Left renal cortex interstitium (tissue), 4 donors: ENCODE measurements around the gene PNMA8B. TPM values are rescaled to one million over a fixed set of nuclear protein-coding genes. Genes with fewer than 3 reads are reported as not detected.
"Not testable (repeated sequence)": the region's sequence is repeated elsewhere in the genome, so short reads cannot be mapped to it uniquely, and the experiment has no call there.

Experiments used
- DNase-seq, 4 donors: peaks; one replicate each; pipeline ENCODE4 v3.0.0-alpha.2; 2013; ENCODE audit warnings: low read depth in 4 of 4, low spot score in 2 of 4, missing footprints in 1 of 4
- polyA plus RNA-seq, 4 donors: library from polyadenylated mRNA; unstranded; fragments of 120-200 nt; gene quantifications; one replicate each; pipeline ENCODE4 v1.2.1, GENCODE V29; 2013; ENCODE audit not compliant: insufficient read length in 4 of 4

Gene PNMA8B
- polyA plus RNA-seq, 4 donors, result 3.9 to 7.4 (median 5.0) TPM

GRCh38 chr19:46514589-46515289 is 19.1 kb upstream of the PNMA8B start:
- no peak for DNase-seq

GRCh38 chr19:46513461-46514236 is 18.0 kb upstream of the PNMA8B start:
- no peak for DNase-seq

GRCh38 chr19:46511237-46511636 is 15.6 kb upstream of the PNMA8B start:
- no peak for DNase-seq

GRCh38 chr19:46508206-46508605 is 12.5 kb upstream of the PNMA8B start:
- DNase-seq, result no peak

GRCh38 chr19:46503848-46504453 is 8.3 kb upstream of the PNMA8B start:
- no peak for DNase-seq

GRCh38 chr19:46502891-46503290 is 7.2 kb upstream of the PNMA8B start:
- DNase-seq, result no peak

- no peak for DNase-seq
These were observed 4.0 kb upstream of the PNMA8B start for GRCh38 chr19:46499692-46500091.

GRCh38 chr19:46497773-46498172 is 2.1 kb upstream of the PNMA8B start:
- DNase-seq, result no peak

- not testable (repeated sequence) for DNase-seq
These were observed 1.2 kb upstream of the PNMA8B start for GRCh38 chr19:46496886-46497285.

GRCh38 chr19:46496304-46496703 is 637 bp upstream of the PNMA8B start:
- DNase-seq, result no peak

GRCh38 chr19:46494941-46495785 is 504 bp downstream of the PNMA8B start:
- no peak for DNase-seq

GRCh38 chr19:46494146-46494940 is 1.3 kb downstream of the PNMA8B start:
- no peak for DNase-seq

GRCh38 chr19:46493236-46494145 is 2.2 kb downstream of the PNMA8B start:
- DNase-seq, result no peak

- no peak for DNase-seq
These were observed 2.8 kb downstream of the PNMA8B start for GRCh38 chr19:46492841-46493235.

GRCh38 chr19:46491975-46492682 is 3.5 kb downstream of the PNMA8B start:
- no peak for DNase-seq

- no peak for DNase-seq
These were observed 4.9 kb downstream of the PNMA8B start for GRCh38 chr19:46490774-46491173.

- DNase-seq, result no peak
These were observed 6.0 kb downstream of the PNMA8B start for GRCh38 chr19:46489445-46490272.
